ENCODE results near the gene KY. TPM values are rescaled to one million over a fixed set of nuclear protein-coding genes. Genes with fewer than 3 reads are reported as not detected.

KY gene
- total and polyA plus RNA-seq, 10 of the 15 experiments (the other 5 are each of a cell fraction or from before 2014, with no cell fraction given): 0.04 to 0.11 TPM; not detected in 8

DNA sequence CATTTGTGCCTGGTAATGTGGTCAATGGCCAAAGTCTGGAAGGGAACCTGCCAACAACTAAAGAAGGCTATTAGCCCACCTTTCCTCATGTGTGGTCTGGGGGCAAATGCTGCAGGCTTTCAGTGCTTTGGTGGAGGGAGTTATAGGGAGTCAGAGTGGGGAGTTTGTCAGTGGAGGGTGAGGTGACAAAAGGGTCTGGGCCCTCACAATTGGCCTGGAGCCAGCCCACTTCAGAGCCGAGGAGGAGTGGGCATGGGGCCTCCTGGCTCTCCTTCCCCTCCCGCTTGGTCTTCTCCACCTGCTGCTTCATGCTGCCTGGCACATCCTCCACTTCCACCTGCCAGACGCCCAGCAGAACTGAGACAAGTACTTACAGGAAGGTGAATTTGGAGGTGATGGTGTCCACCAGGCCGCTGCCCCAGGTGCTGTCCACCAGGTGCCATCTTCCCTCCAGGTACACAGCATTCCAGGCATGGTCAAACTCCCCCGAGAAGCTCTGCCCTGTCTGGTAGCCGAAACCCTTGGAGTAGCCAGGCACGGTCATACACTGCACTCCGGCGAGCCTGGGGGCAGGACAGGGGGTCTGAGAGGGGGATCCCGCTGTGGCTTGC lies 40.9 kb downstream of the KY start:
- no peak overlapping the region for H3K27ac ChIP-seq (ENCODE audit: control insufficient read depth, insufficient read depth)
- ATAC-seq (no peak), FAIRE-seq (no peak), DNase-seq (ENCODE audit: low read depth, low spot score) (no peak)
- peaks cover 0 to 2% of the 10 kb centered on the region in 2 experiments; a peak in 2 of 4 replicates for H3K27me3 ChIP-seq (replicated peaks in 1 of 2; ENCODE audit: control insufficient read depth in 2 of 2, insufficient read depth in 2 of 2, low read length in 1 of 2)
- ChIA-PET POLR2A (no interaction called here), SMC1A (ENCODE audit: uncharacterized antibody, unreplicated experiment) (no interaction called here), CTCF (no interaction called here), RAD21 (ENCODE audit: unreplicated experiment) (no interaction called here)
- 30% methylated on average over 10 of the region's 10 CpGs for WGBS (ENCODE audit: insufficient coverage, insufficient replicate concordance, low lambda C conversion rate, missing lambda C conversion rate)
- no peaks in the 10 kb centered on the region for H3K4me1 ChIP-seq (ENCODE audit: control insufficient read depth, insufficient read depth, low read length)
- H3K9me3 ChIP-seq (replicated peaks; ENCODE audit: control insufficient read depth, insufficient read depth, low read length): no peaks in the 10 kb centered on the region
- no peaks in the 10 kb centered on the region for H3K36me3 ChIP-seq (ENCODE audit: control insufficient read depth in 2 of 2, insufficient read depth in 2 of 2, low read length in 1 of 2)
- TF ChIP-seq TCF3 (IDR thresholded peaks at IDR 0.05; ENCODE audit: borderline replicate concordance, insufficient read depth, low read depth, low read length): no peak
- TF ChIP-seq, protein P1, sequence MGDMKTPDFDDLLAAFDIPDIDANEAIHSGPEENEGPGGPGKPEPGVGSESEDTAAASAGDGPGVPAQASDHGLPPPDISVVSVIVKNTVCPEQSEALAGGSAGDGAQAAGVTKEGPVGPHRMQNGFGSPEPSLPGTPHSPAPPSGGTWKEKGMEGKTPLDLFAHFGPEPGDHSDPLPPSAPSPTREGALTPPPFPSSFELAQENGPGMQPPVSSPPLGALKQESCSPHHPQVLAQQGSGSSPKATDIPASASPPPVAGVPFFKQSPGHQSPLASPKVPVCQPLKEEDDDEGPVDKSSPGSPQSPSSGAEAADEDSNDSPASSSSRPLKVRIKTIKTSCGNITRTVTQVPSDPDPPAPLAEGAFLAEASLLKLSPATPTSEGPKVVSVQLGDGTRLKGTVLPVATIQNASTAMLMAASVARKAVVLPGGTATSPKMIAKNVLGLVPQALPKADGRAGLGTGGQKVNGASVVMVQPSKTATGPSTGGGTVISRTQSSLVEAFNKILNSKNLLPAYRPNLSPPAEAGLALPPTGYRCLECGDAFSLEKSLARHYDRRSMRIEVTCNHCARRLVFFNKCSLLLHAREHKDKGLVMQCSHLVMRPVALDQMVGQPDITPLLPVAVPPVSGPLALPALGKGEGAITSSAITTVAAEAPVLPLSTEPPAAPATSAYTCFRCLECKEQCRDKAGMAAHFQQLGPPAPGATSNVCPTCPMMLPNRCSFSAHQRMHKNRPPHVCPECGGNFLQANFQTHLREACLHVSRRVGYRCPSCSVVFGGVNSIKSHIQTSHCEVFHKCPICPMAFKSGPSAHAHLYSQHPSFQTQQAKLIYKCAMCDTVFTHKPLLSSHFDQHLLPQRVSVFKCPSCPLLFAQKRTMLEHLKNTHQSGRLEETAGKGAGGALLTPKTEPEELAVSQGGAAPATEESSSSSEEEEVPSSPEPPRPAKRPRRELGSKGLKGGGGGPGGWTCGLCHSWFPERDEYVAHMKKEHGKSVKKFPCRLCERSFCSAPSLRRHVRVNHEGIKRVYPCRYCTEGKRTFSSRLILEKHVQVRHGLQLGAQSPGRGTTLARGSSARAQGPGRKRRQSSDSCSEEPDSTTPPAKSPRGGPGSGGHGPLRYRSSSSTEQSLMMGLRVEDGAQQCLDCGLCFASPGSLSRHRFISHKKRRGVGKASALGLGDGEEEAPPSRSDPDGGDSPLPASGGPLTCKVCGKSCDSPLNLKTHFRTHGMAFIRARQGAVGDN (IDR thresholded peaks at IDR 0.05): no peak
- no peaks in the 10 kb centered on the region for H4K20me1 ChIP-seq (ENCODE audit: control insufficient read depth, insufficient read depth)
- BruUV-seq (replicated peaks): no TSS peak
- no peak overlapping the region for H3K4me3 ChIP-seq
- no peaks in the 10 kb centered on the region for H3K79me2 ChIP-seq (ENCODE audit: control insufficient read depth, insufficient read depth, low read length)
- H3K4me2 ChIP-seq (ENCODE audit: control insufficient read depth, insufficient read depth): no peak overlapping the region
- no peak overlapping the region for H3K9ac ChIP-seq (ENCODE audit: control insufficient read depth, insufficient read depth, low read length)
- H2AFZ ChIP-seq (ENCODE audit: control insufficient read depth, low read depth, low read length): no peak overlapping the region
- in situ Hi-C loops (cut with MboI) (loop anchor here (10.0 kb wide), 1 partner anchor 895 kb away; no protein-coding TSS in a partner anchor), intact Hi-C loops (cut with micrococcal nuclease; ENCODE audit: unreplicated experiment) (no loop called here)
